GM10248 (cell line): ENCODE measurements around the gene UBQLN4.

Experiments
- CTCF ChIA-PET: fragments of 300-600 bp; sonication (Branson Sonifier 250); formaldehyde crosslinking; extraction: SDS; loops from one replicate; lab custom pipeline; 2021; ENCODE audit warnings: antibody characterized with exemption; lab: Yijun Ruan, JAX
- POLR2A ChIA-PET: fragments of 350-650 bp; sonication (Branson Sonifier 250); formaldehyde crosslinking; extraction: SDS; loops from one replicate; lab custom pipeline; 2020; ENCODE audit warnings: antibody characterized with exemption; lab: Yijun Ruan, JAX
- DNase-seq: peaks from one replicate; pipeline ENCODE4 v3.0.0; 2012; ENCODE audit errors: extremely low spot score
- TF ChIP-seq, protein P1 (sequence below): IDR thresholded peaks from 2 replicates; pipeline ENCODE4 v1.5.1; 2012; ENCODE audit warnings: mild to moderate bottlenecking, low read depth; ENCODE audit errors: extremely low read depth, missing control alignments, control extremely low read depth

Gene UBQLN4

DNA sequence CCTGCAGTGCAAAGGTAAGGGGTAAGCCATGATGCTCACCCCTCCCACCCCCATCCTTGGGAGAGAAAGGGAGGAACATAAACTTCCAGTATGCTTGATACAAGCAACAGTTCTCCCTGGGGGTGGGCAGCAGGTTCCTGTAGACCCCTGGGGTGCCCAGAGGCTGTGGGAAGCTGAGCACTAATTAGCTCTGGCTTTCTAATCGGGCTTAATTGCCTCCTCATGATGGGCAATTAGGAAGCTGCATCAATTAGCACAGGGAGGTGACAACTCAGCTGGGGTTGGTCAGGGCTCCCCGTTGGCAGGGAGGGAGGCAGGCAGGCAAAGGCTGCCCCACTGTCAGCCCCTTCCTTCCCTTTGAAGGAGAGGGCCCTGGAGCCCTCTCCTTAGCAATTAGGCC lies 45.2 kb upstream of the UBQLN4 start:
- TF ChIP-seq, protein P1, sequence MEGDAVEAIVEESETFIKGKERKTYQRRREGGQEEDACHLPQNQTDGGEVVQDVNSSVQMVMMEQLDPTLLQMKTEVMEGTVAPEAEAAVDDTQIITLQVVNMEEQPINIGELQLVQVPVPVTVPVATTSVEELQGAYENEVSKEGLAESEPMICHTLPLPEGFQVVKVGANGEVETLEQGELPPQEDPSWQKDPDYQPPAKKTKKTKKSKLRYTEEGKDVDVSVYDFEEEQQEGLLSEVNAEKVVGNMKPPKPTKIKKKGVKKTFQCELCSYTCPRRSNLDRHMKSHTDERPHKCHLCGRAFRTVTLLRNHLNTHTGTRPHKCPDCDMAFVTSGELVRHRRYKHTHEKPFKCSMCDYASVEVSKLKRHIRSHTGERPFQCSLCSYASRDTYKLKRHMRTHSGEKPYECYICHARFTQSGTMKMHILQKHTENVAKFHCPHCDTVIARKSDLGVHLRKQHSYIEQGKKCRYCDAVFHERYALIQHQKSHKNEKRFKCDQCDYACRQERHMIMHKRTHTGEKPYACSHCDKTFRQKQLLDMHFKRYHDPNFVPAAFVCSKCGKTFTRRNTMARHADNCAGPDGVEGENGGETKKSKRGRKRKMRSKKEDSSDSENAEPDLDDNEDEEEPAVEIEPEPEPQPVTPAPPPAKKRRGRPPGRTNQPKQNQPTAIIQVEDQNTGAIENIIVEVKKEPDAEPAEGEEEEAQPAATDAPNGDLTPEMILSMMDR, result no peak
- CTCF ChIA-PET, result interaction anchor here (1.1 to 29.1 kb wide), 8 partner anchors 8 to 220 kb away, joined by 3 to 1172 read pairs (median 12); partner anchors contain the start of gene LMNA
- POLR2A ChIA-PET, result interaction anchor here (13.4 kb wide), 1 partner anchor 23 kb away, joined by 266 read pairs; the partner anchor contains the start of gene LMNA
- no peak for DNase-seq

DNA sequence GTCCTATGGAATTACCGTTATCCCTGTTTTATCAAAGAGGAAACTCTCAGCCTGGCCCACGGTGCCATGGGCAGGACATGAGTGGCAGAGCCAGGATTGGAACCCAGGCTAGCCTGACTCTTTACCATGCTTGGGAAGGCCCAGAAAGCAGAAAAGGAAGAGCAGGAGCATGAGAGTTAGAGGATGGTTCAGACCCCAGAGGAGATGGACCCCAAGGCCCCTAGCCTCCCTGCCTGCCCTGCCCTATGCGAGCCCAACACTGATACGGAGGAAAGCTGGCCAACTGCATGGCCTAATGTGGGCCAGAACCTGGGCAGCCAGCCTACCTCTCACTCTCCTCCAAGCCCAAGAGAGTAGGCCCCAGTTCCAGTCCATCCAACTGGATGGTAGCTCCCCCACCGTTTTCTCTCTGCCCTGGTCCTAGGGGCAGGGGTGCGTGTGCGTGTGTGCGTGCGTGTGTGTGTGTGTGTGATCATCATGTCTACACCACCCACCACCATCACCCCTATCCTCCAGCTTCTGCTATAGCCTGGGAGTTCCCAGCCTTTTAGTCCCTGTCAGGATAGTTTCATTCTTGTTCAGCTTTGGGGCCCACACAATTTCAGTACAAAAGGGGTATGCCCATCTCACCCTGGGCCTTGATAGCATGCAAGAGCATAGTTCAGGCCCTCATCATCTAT lies 44.0 kb upstream of the UBQLN4 start:
- TF ChIP-seq, protein P1, result no peak
- DNase-seq, result no peak
- POLR2A ChIA-PET, result interaction anchor here (1.2 to 13.4 kb wide), 3 partner anchors 8 to 51 kb away, joined by 5 to 266 read pairs (median 7); partner anchors contain the start of gene LMNA
- CTCF ChIA-PET, result interaction anchor here (0.8 to 29.1 kb wide), 32 partner anchors 7 to 348 kb away, joined by 3 to 1172 read pairs (median 6); partner anchors contain the start of genes LMNA, MEX3A, SEMA4A and SLC25A44

DNA sequence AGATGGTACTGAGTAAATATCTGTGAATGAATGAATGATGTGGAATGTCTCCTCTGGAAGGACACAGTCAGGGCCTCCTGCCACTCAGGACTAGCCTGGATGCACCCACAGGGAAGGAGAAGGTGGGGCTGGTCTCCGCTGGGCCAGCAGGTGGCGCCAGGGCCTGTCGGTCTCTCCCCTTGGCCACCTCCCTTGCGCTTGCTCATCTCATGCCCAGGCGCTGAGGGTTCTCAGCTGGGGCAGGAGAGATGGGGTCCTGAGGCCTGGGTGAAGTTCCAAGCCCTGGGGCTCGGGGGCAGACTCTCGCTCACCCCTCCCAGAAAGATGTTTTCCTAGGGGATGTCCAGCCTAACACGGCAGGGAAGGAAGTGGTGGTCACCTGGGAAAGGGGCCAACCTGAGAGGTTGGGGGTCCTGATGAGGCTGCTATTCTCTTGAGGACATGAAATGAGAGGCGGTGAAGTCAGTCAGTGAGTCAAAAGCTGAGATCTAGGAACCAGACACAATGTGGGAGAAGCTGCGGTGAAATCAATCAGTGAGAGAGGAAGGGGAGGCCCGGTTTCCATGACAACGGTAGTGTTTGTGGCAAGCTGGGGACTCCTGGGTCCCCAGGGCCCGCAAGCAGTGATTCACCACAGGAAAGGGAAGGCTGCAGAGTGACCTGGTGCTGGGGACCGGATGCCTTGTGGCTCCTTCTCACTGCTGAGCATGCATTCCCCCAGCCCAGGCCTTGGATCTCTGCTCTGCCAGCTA lies 43.2 kb upstream of the UBQLN4 start:
- TF ChIP-seq, protein P1, result peak; percentile 86
- POLR2A ChIA-PET, result interaction anchor here (0.6 to 13.4 kb wide), 4 partner anchors 9 to 52 kb away, joined by 5 to 266 read pairs (median 6); partner anchors contain the start of gene LMNA
- DNase-seq, result peak; percentile 84
- CTCF ChIA-PET, result interaction anchor here (0.8 to 29.1 kb wide), 35 partner anchors 8 to 349 kb away, joined by 3 to 1172 read pairs (median 5); partner anchors contain the start of genes LMNA, MEX3A, SEMA4A and SMG5

DNA sequence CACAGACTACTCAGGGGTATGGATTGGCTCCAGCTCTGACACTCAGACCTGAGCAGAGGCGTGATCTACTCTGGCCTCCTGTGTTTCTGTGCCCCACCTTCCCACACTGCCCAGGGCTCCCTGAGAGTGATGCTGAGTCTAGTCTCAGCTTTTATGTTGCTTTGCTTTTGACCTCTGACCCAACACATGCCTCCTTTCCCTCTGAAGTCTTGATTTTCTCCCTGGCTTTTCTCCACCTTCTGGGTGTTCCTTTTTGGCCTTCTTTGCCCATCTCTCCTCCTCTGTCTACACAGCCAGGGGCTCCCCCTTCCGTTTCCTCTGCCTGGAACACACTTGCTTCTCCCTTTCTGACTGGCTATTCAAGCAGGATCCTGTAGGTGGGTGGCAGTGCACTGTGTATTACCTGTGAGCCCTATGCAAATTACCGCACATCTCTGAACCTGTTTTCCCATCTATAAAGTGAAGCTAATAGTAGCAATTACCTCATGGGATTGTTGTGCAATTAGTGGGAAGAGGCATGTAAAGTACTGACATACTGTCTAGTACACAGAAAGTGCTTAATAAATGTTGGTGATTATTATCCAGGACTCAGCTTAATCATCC lies 42.4 kb upstream of the UBQLN4 start:
- POLR2A ChIA-PET, result interaction anchor here (0.6 to 13.4 kb wide), 3 partner anchors 10 to 38 kb away, joined by 5 to 266 read pairs (median 7); partner anchors contain the start of gene LMNA
- TF ChIP-seq, protein P1, result peak; percentile 3
- CTCF ChIA-PET, result interaction anchor here (0.8 to 29.1 kb wide), 28 partner anchors 9 to 350 kb away, joined by 3 to 1172 read pairs (median 4); partner anchors contain the start of genes CCT3, LMNA, MEX3A and PMF1
- no peak for DNase-seq

DNA sequence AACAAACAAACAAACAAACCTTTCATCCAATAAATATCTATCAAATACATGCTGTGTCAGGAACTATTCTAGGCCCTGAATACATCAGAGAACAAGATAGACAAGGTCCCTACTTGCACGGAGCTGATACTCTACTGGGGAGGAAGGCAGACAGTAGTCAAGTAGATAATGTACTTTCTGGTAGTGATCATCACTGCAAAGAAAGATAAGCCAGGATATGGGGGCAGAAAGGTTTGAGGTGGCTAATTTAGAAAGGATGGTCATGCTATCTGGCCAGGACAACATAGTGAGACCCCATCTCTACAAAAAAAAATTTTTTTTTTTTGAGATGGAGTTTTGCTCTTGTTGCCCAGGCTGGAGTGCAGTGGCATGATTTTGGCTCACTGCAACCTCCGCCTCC lies 38.0 kb upstream of the UBQLN4 start:
- POLR2A ChIA-PET, result no interaction called here
- no peak for DNase-seq
- TF ChIP-seq, protein P1, result no peak
- CTCF ChIA-PET, result interaction anchor here (0.7 to 29.1 kb wide), 16 partner anchors 8 to 354 kb away, joined by 3 to 1172 read pairs (median 4); partner anchors contain the start of genes LMNA, PMF1 and RAB25
